Measurements from ENCODE around the gene NLK.

The NLK gene

GRCh38 chr17:28065706-28066105, 23.2 kb downstream of the NLK start:
- TF ChIP-seq CTCF (IDR thresholded peaks at IDR 0.05), result no peak

- no peak for TF ChIP-seq CTCF (IDR thresholded peaks at IDR 0.05)
These were observed 26.6 kb downstream of the NLK start for GRCh38 chr17:28069061-28069460.

GRCh38 chr17:28071179-28071578, 28.7 kb downstream of the NLK start:
- TF ChIP-seq CTCF (IDR thresholded peaks at IDR 0.05), result no peak

- TF ChIP-seq CTCF (IDR thresholded peaks at IDR 0.05), result no peak
These were observed 29.6 kb downstream of the NLK start for GRCh38 chr17:28071891-28072606.

- TF ChIP-seq CTCF (IDR thresholded peaks at IDR 0.05), result no peak
These were observed 30.6 kb downstream of the NLK start for GRCh38 chr17:28072936-28073533.

- TF ChIP-seq CTCF (IDR thresholded peaks at IDR 0.05), result no peak
These were observed 31.5 kb downstream of the NLK start for GRCh38 chr17:28074010-28074409.

- no peak for TF ChIP-seq CTCF (IDR thresholded peaks at IDR 0.05)
These were observed 33.7 kb downstream of the NLK start for GRCh38 chr17:28076144-28076543.
